GM21825 (cell line): ENCODE measurements around the gene CRP.
"Not testable (repeated sequence)": the region's sequence is repeated elsewhere in the genome, so short reads cannot be mapped to it uniquely, and the experiment has no call there.

Experiments
- ATAC-seq: cut with Tn5 transposase; IDR thresholded peaks from one replicate; pipeline ENCODE4 v1.9.1; 2021; ENCODE audit warnings: mild to moderate bottlenecking, moderate library complexity; ENCODE audit not compliant: unreplicated experiment

The CRP gene

GRCh38 chr1:159700312-159700711, 14.1 kb downstream of the CRP start:
- ATAC-seq = no peak

GRCh38 chr1:159699653-159700052, 14.7 kb downstream of the CRP start:
- ATAC-seq = no peak

GRCh38 chr1:159699246-159699645, 15.1 kb downstream of the CRP start:
- ATAC-seq = no peak

- ATAC-seq = no peak
These were observed 26.9 kb downstream of the CRP start for GRCh38 chr1:159687511-159687910.

- ATAC-seq = no peak
These were observed 27.6 kb downstream of the CRP start for GRCh38 chr1:159686599-159687299.

- ATAC-seq = no peak
These were observed 35.5 kb downstream of the CRP start for GRCh38 chr1:159678939-159679338.

GRCh38 chr1:159675046-159675445, 39.3 kb downstream of the CRP start:
- ATAC-seq = no peak

GRCh38 chr1:159672390-159672789, 42.0 kb downstream of the CRP start:
- ATAC-seq = not testable (repeated sequence)

- no peak for ATAC-seq
These were observed 45.1 kb downstream of the CRP start for GRCh38 chr1:159669338-159669737.

- no peak for ATAC-seq
These were observed 45.6 kb downstream of the CRP start for GRCh38 chr1:159668739-159669138.

- ATAC-seq = no peak
These were observed 50.1 kb downstream of the CRP start for GRCh38 chr1:159664247-159664646.

- no peak for ATAC-seq
These were observed 50.8 kb downstream of the CRP start for GRCh38 chr1:159663552-159663951.
